Panc1 (cell line): ENCODE results near the gene INSYN2A. TPM values are rescaled to one million over a fixed set of nuclear protein-coding genes. Genes with fewer than 3 reads are reported as not detected.

Experiments
- ATAC-seq: fragments of 200-7000 bp; cut with Tn5 transposase; 2 replicates; pipeline ENCODE4 v1.9.1; 2020; ENCODE audit warnings: mild to moderate bottlenecking, moderate library complexity
- BruUV-seq: library from RNA; stranded (reverse); fragments of 400-500 nt; replicated peaks from 2 replicates; lab custom pipeline; 2021; lab: Mats Ljungman, UMichigan
- CTCF ChIA-PET: fragments of 300-600 bp; sonication (Branson Sonifier 250); formaldehyde crosslinking; loops from one replicate; lab custom pipeline; 2022; ENCODE audit warnings: antibody characterized with exemption; lab: Charles Lee
- POLR2A ChIA-PET: fragments of 300-600 bp; sonication (Branson Sonifier 250); formaldehyde crosslinking; loops from one replicate; lab custom pipeline; 2022; ENCODE audit warnings: antibody characterized with exemption; lab: Charles Lee
- DNase-seq: peaks from one replicate; pipeline ENCODE4 v3.0.0-alpha.2; 2010; ENCODE audit warnings: low read depth, low spot score
- H3K27ac ChIP-seq: 2 replicates; pipeline ENCODE4 v1.5.1; 2011; ENCODE audit warnings: mild to moderate bottlenecking, low read length, inconsistent platforms
- H3K27me3 ChIP-seq: fragments of 200-500 bp; sonication (Bioruptor generic); 2 replicates; pipeline ENCODE4 v1.6.0; 2014; ENCODE audit warnings: low read length, inconsistent platforms; ENCODE audit not compliant: control insufficient read depth, insufficient read depth
- H3K36me3 ChIP-seq: fragments of 200-500 bp; sonication (Bioruptor generic); 2 replicates; pipeline ENCODE4 v1.5.1; 2014; ENCODE audit warnings: inconsistent platforms, mild to moderate bottlenecking, low read length, moderate library complexity; ENCODE audit not compliant: control insufficient read depth, insufficient read depth
- H3K4me1 ChIP-seq: 2 replicates; pipeline ENCODE4 v1.5.1; 2011; ENCODE audit warnings: inconsistent platforms, mild to moderate bottlenecking, low read length, moderate library complexity; ENCODE audit not compliant: control insufficient read depth, insufficient read depth
- H3K4me3 ChIP-seq, 2 experiments: 2 replicates each; pipeline ENCODE4 v1.5.1; 2011 to 2012; ENCODE audit warnings: low read depth in 2 of 2, low read length in 2 of 2, mild to moderate bottlenecking in 2 of 2, inconsistent platforms in 1 of 2, moderate library complexity in 1 of 2
- H3K9me3 ChIP-seq: fragments of 200-500 bp; sonication (Bioruptor generic); 2 replicates; pipeline ENCODE4 v1.5.1; 2014; ENCODE audit warnings: low read depth, mild to moderate bottlenecking, inconsistent platforms, low read length, moderate library complexity; ENCODE audit not compliant: control insufficient read depth, insufficient read depth
- CTCF ChIP-seq: fragments of 450-650 bp; IDR thresholded peaks from 2 replicates; pipeline ENCODE4 v1.5.1; 2017; ENCODE audit warnings: mild to moderate bottlenecking
- POLR2AphosphoS5 ChIP-seq: IDR thresholded peaks from 2 replicates; pipeline ENCODE4 v1.6.1; 2012; ENCODE audit warnings: mild to moderate bottlenecking, low read depth, low read length, moderate library complexity
- REST ChIP-seq, 2 experiments: IDR thresholded peaks; 2 replicates each; pipeline ENCODE4 v1.6.1; 2011 to 2012; ENCODE audit warnings: low read depth in 2 of 2, control low read depth in 1 of 2, low read length in 1 of 2, mild to moderate bottlenecking in 1 of 2, moderate library complexity in 1 of 2; ENCODE audit not compliant: insufficient read depth in 1 of 2
- SIN3A ChIP-seq: IDR thresholded peaks from 2 replicates; pipeline ENCODE4 v1.6.1; 2012; ENCODE audit warnings: low read depth, mild to moderate bottlenecking, low read length, moderate library complexity, borderline replicate concordance; ENCODE audit not compliant: insufficient read depth
- TCF7L2 ChIP-seq: IDR thresholded peaks from 2 replicates; pipeline ENCODE4 v1.6.1; 2011; ENCODE audit warnings: mild to moderate bottlenecking, low read depth, low read length, inconsistent platforms
- in situ Hi-C: cut with HindIII; loops from 2 replicates; pipeline ENCODE4 v1.10.0; 2016; ENCODE audit warnings: low sequenced_read_pairs, low pct_unique_long_range_greater_than_20kb
- intact Hi-C: fragments of 100-400 bp; cut with micrococcal nuclease; formaldehyde crosslinking; loops from one replicate; pipeline ENCODE4 v1.10.0; 2022; ENCODE audit not compliant: unreplicated experiment
- total RNA-seq: library from RNA; stranded (reverse); gene quantifications from one replicate; pipeline ENCODE4 v1.2.1, GENCODE V29; 2021; ENCODE audit not compliant: unreplicated experiment

INSYN2A gene
- total RNA-seq, 1 experiment from 2014 or later = not detected

- no TSS peak for BruUV-seq
- H3K4me3 ChIP-seq = no peak overlapping the region
- H3K4me1 ChIP-seq = no peaks in the 10 kb centered on the region
- in situ Hi-C loops (no loop called here), intact Hi-C loops (no loop called here)
- ATAC-seq = no peak
- H3K36me3 ChIP-seq = no peaks in the 10 kb centered on the region
- DNase-seq = no peak
- no peak for TF ChIP-seq POLR2AphosphoS5
- no peak for TF ChIP-seq CTCF
- TF ChIP-seq TCF7L2 = no peak
- TF ChIP-seq SIN3A = no peak
- H3K9me3 ChIP-seq = no peaks in the 10 kb centered on the region
- H3K27me3 ChIP-seq = no peaks in the 10 kb centered on the region
- ChIA-PET POLR2A (no interaction called here), CTCF (no interaction called here)
- H3K27ac ChIP-seq = no peak overlapping the region
These were observed 30.6 kb upstream of the INSYN2A start for GRCh38 chr10:127227027-127227426.

GRCh38 chr10:127221281-127221680, 24.9 kb upstream of the INSYN2A start:
- ChIA-PET CTCF (no interaction called here), POLR2A (no interaction called here)
- TF ChIP-seq POLR2AphosphoS5 = no peak
- no peak for TF ChIP-seq SIN3A
- no peak for TF ChIP-seq TCF7L2
- H3K36me3 ChIP-seq = no peaks in the 10 kb centered on the region
- in situ Hi-C loops (no loop called here), intact Hi-C loops (no loop called here)
- no peaks in the 10 kb centered on the region for H3K9me3 ChIP-seq
- ATAC-seq = no peak
- DNase-seq = no peak
- no peaks in the 10 kb centered on the region for H3K4me1 ChIP-seq
- no peak overlapping the region for H3K4me3 ChIP-seq
- no TSS peak for BruUV-seq
- H3K27me3 ChIP-seq = no peaks in the 10 kb centered on the region
- H3K27ac ChIP-seq = no peak overlapping the region

- no peaks in the 10 kb centered on the region for H3K27me3 ChIP-seq
- no peak for DNase-seq
- in situ Hi-C loops (no loop called here), intact Hi-C loops (no loop called here)
- no TSS peak for BruUV-seq
- no peaks in the 10 kb centered on the region for H3K9me3 ChIP-seq
- CTCF ChIA-PET = no interaction called here
- no peaks in the 10 kb centered on the region for H3K4me1 ChIP-seq
- ATAC-seq = no peak
- no peak overlapping the region for H3K4me3 ChIP-seq
- TF ChIP-seq REST (IDR thresholded peaks at IDR 0.05; ENCODE audit: insufficient read depth in 1 of 2, low read depth in 2 of 2, low read length in 1 of 2) (no peak), TCF7L2 (no peak), CTCF (no peak), SIN3A (no peak), POLR2AphosphoS5 (no peak)
- no peak overlapping the region for H3K27ac ChIP-seq
- POLR2A ChIA-PET = no interaction called here
- H3K36me3 ChIP-seq = no peaks in the 10 kb centered on the region
These were observed 22.3 kb upstream of the INSYN2A start for GRCh38 chr10:127218658-127219057.
